Hepatocyte (in vitro differentiated cells): ENCODE results near the gene SKIL. TPM values are rescaled to one million over a fixed set of nuclear protein-coding genes. Genes with fewer than 3 reads are reported as not detected.
"Not testable (repeated sequence)": the region's sequence is repeated elsewhere in the genome, so short reads cannot be mapped to it uniquely, and the experiment has no call there.

Experiments
- DNase-seq: peaks from one replicate; pipeline ENCODE4 v3.0.0-alpha.2; 2016; ENCODE audit warnings: low spot score
- H2AFZ ChIP-seq: fragments of 200-600 bp; sonication (generic); 2 replicates; pipeline ENCODE4 v1.6.0; 2016; ENCODE audit warnings: antibody characterized with exemption, mild to moderate bottlenecking
- H3K27ac ChIP-seq: fragments of 200-600 bp; sonication (generic); 2 replicates; pipeline ENCODE4 v1.5.1; 2016; ENCODE audit warnings: mild to moderate bottlenecking
- H3K27me3 ChIP-seq: fragments of 200-600 bp; sonication (generic); 2 replicates; pipeline ENCODE4 v1.6.1; 2016
- H3K36me3 ChIP-seq: fragments of 200-600 bp; sonication (generic); replicated peaks from 2 replicates; pipeline ENCODE4 v1.5.1; 2016; ENCODE audit warnings: low read depth; ENCODE audit not compliant: insufficient read depth
- H3K4me1 ChIP-seq: fragments of 200-600 bp; sonication (generic); 2 replicates; pipeline ENCODE4 v1.5.1; 2016; ENCODE audit warnings: mild to moderate bottlenecking, moderate library complexity; ENCODE audit not compliant: insufficient read depth
- H3K4me2 ChIP-seq: fragments of 200-600 bp; sonication (generic); 2 replicates; pipeline ENCODE4 v1.6.0; 2016
- H3K4me3 ChIP-seq: fragments of 200-600 bp; sonication (generic); 2 replicates; pipeline ENCODE4 v1.5.1; 2016; ENCODE audit warnings: mild to moderate bottlenecking
- H3K79me2 ChIP-seq: fragments of 200-600 bp; sonication (generic); 2 replicates; pipeline ENCODE4 v1.6.0; 2017; ENCODE audit warnings: mild to moderate bottlenecking
- H3K9me2 ChIP-seq: fragments of 200-600 bp; sonication (generic); replicated peaks from 2 replicates; pipeline ENCODE4 v1.6.0; 2017; ENCODE audit warnings: mild to moderate bottlenecking; ENCODE audit not compliant: insufficient read depth
- H3K9me3 ChIP-seq: fragments of 200-600 bp; sonication (generic); 2 replicates; pipeline ENCODE4 v1.5.1; 2016; ENCODE audit warnings: low read depth, mild to moderate bottlenecking
- H4K20me1 ChIP-seq: fragments of 200-600 bp; sonication (generic); 2 replicates; pipeline ENCODE4 v1.6.0; 2016; ENCODE audit warnings: mild to moderate bottlenecking; ENCODE audit not compliant: insufficient read depth, poor library complexity, severe bottlenecking
- EZH2 ChIP-seq: fragments of 200-600 bp; sonication (generic); IDR thresholded peaks from 2 replicates; pipeline ENCODE4 v1.6.1; 2016; ENCODE audit warnings: antibody characterized with exemption, mild to moderate bottlenecking, borderline replicate concordance
- EZH2phosphoT487 ChIP-seq: fragments of 200-600 bp; sonication (generic); IDR thresholded peaks from one replicate; pipeline ENCODE4 v1.6.1; 2018; ENCODE audit warnings: antibody characterized with exemption, mild to moderate bottlenecking, low read depth, moderate library complexity; ENCODE audit not compliant: unreplicated experiment, severe bottlenecking
- WGBS: methylation state at CpG from one replicate; pipeline ENCODE4 v1.1.6; 2016; ENCODE audit warnings: low lambda C conversion rate; ENCODE audit errors: missing lambda C conversion rate; 5-methylcytosine and 5-hydroxymethylcytosine counted together
- polyA plus RNA-seq: library from polyadenylated mRNA; unstranded; fragments of >200 nt; fragmentation: Nextera tagmentation; extraction: Ambion mirVana; gene quantifications from 2 replicates; pipeline ENCODE4 v1.2.1, GENCODE V29; 2016
- total RNA-seq: library from RNA; depleted of rRNA; stranded (reverse); fragments of >200 nt; gene quantifications from 2 replicates; pipeline ENCODE4 v1.2.3, GENCODE V29; 2014
- TF ChIP-seq, protein P1 (sequence below): fragments of 200-600 bp; sonication (generic); IDR thresholded peaks from 2 replicates; pipeline ENCODE4 v1.5.1; 2016; ENCODE audit warnings: antibody characterized with exemption, mild to moderate bottlenecking; ENCODE audit not compliant: poor library complexity

Gene SKIL
- total and polyA plus RNA-seq, 2 experiments from 2014 or later: 28.9 to 87.5 TPM

- peaks cover 5% of the 10 kb centered on the region for H3K4me1 ChIP-seq
- H3K9me2 ChIP-seq: no peaks in the 10 kb centered on the region
- TF ChIP-seq, protein P1, sequence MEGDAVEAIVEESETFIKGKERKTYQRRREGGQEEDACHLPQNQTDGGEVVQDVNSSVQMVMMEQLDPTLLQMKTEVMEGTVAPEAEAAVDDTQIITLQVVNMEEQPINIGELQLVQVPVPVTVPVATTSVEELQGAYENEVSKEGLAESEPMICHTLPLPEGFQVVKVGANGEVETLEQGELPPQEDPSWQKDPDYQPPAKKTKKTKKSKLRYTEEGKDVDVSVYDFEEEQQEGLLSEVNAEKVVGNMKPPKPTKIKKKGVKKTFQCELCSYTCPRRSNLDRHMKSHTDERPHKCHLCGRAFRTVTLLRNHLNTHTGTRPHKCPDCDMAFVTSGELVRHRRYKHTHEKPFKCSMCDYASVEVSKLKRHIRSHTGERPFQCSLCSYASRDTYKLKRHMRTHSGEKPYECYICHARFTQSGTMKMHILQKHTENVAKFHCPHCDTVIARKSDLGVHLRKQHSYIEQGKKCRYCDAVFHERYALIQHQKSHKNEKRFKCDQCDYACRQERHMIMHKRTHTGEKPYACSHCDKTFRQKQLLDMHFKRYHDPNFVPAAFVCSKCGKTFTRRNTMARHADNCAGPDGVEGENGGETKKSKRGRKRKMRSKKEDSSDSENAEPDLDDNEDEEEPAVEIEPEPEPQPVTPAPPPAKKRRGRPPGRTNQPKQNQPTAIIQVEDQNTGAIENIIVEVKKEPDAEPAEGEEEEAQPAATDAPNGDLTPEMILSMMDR: no peak
- TF ChIP-seq EZH2phosphoT487: no peak
- no peak for TF ChIP-seq EZH2
- H3K27me3 ChIP-seq: no peaks in the 10 kb centered on the region
- no peak overlapping the region for H3K4me2 ChIP-seq
- H4K20me1 ChIP-seq: no peaks in the 10 kb centered on the region
- H2AFZ ChIP-seq: peak overlapping the region; percentile 16
- no peak overlapping the region for H3K4me3 ChIP-seq
- no peaks in the 10 kb centered on the region for H3K9me3 ChIP-seq
- peak overlapping the region; percentile 3 for H3K27ac ChIP-seq
- DNase-seq: no peak
- H3K36me3 ChIP-seq: no peaks in the 10 kb centered on the region
- 82% methylated on average over 6 of the region's 6 CpGs for WGBS
- H3K79me2 ChIP-seq: no peaks in the 10 kb centered on the region
These were observed 34.2 kb upstream of the SKIL start for GRCh38 chr3:170323331-170323730.

DNA sequence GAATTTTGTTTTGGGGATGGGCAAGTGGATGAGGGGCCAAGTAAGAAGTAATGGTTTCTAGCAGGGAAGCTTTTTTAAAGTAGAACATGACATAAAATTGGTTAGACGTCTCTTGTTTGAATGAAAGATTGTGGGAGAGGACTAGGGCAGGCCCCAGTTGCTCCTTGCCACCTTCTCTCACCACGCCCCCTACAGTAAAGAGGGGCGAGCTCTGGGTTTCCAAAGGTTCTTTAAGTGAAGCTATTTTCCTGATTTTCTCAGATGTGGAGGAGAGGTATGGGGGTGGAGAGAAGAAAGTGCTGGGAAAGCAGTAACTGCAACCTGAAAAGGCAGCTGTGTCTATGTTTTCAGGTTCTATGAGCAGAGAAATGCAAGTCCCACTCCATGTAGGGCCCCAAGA is 32.6 kb upstream of the SKIL start:
- DNase-seq: no peak
- Histone ChIP-seq H3K4me3 (no peak overlapping the region), H3K4me2 (no peak overlapping the region), H3K9me3 (no peaks in the 10 kb centered on the region), H2AFZ (no peak overlapping the region), H3K9me2 (no peaks in the 10 kb centered on the region), H3K27me3 (no peaks in the 10 kb centered on the region), H4K20me1 (no peaks in the 10 kb centered on the region), H3K27ac (no peak overlapping the region), H3K4me1 (peaks cover 8% of the 10 kb centered on the region), H3K79me2 (no peaks in the 10 kb centered on the region), H3K36me3 (no peaks in the 10 kb centered on the region)
- TF ChIP-seq, protein P1: no peak
- TF ChIP-seq EZH2 (no peak), EZH2phosphoT487 (no peak)
- 77% methylated on average over 3 of the region's 3 CpGs for WGBS

- Histone ChIP-seq H3K36me3 (no peaks in the 10 kb centered on the region), H2AFZ (no peak overlapping the region), H3K27me3 (no peaks in the 10 kb centered on the region), H3K4me1 (peaks cover 18% of the 10 kb centered on the region), H3K9me2 (no peaks in the 10 kb centered on the region), H3K4me2 (no peak overlapping the region), H4K20me1 (no peaks in the 10 kb centered on the region), H3K27ac (no peak overlapping the region), H3K9me3 (no peaks in the 10 kb centered on the region), H3K4me3 (no peak overlapping the region), H3K79me2 (no peaks in the 10 kb centered on the region)
- WGBS: 96% methylated on average over 24 of the region's 24 CpGs
- no peak for DNase-seq
- TF ChIP-seq EZH2phosphoT487: no peak
- TF ChIP-seq, protein P1: no peak
- TF ChIP-seq EZH2: no peak
These were observed 30.3 kb upstream of the SKIL start for GRCh38 chr3:170327040-170327808.

DNA sequence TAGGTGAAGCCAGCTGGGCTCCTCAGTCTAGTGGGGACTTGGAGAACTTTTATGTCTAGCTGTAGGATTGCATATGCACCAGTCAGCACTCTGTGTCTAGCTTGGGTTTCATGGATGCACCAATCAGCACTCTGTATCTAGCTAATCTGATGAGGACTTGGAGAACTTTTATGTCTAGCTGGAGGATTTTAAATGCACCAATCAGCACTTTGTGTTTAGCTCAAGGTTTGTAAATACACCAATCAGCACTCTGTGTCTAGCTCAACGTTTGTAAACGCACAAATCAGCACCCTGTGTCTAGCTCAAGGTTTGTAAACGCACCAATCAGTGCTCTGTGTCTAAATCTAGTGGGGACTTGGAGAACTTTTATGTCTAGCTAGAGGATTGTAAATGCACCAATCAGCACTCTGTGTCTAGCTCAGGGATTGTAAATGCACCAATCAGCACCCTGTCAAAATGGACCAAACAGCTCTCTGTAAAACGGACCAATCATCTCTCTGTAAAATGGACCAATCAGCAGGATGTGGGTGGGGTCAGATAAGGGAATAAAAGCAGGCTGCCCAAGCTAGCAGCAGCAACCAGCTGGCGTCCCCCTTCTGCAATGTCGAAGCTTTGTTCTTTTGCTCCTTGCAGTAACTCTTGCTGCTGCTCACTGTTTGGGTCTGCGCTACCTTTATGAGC is 29.5 kb upstream of the SKIL start:
- not testable (repeated sequence) for H3K4me3 ChIP-seq, H3K4me2 ChIP-seq, H3K36me3 ChIP-seq, H2AFZ ChIP-seq, H3K9me3 ChIP-seq, H3K9me2 ChIP-seq, H3K27me3 ChIP-seq, H3K79me2 ChIP-seq, DNase-seq, H3K27ac ChIP-seq, H4K20me1 ChIP-seq
- 90% methylated on average over 7 of the region's 7 CpGs for WGBS
- peaks cover 16% of the 10 kb centered on the region for H3K4me1 ChIP-seq
